Ecto neural progenitor cell (in vitro differentiated cells): ENCODE data around the gene CHCHD6.

ENCODE experiments used
- DNase-seq: peaks from one replicate; pipeline ENCODE4 v3.0.0-alpha.2; 2018; ENCODE audit warnings: low spot score

CHCHD6 gene

GRCh38 chr3:126743350-126743749 lies 39.3 kb downstream of the CHCHD6 start:
- DNase-seq, result no peak

GRCh38 chr3:126743781-126744180 lies 39.7 kb downstream of the CHCHD6 start:
- DNase-seq, result no peak

GRCh38 chr3:126745760-126746394 lies 41.8 kb downstream of the CHCHD6 start:
- DNase-seq, result no peak

DNA sequence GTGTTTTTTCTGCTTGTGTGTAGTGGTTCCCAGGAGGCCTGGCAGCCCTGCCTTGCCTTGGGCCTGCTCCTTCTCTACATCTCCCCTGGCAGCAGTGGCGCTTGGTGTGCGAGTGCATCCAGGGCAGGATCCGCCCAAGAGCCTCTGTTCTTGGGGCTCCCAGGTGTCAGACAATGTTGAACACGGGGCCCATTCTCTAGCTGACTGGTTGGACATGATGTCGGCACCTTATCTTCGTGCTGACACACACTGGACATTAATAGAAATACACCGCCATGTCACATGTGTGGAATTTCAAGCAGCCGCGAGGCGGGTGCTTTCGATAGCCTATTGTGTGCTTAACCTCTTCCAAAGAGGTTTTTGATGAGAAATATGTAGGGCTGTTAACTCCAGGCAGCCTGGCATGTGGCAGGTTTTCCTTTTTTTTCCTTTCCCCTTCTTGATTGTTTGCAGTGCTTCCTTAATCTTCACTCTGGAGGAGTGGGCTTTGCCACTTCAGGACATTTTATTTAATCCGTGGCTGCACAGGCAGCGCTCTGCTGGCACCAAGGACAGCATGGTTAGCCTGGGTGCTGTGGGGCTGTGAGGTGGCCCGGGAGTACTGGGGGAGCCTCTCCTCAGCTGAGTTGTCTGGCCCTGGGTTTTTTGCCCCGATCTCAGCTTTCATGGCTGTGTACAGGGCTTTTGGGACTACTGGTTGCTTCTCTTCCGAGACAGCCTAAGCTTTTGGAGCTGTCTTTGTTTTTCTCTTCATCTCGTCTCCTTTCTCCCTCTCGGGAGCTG lies 42.5 kb downstream of the CHCHD6 start:
- DNase-seq, result no peak

DNA sequence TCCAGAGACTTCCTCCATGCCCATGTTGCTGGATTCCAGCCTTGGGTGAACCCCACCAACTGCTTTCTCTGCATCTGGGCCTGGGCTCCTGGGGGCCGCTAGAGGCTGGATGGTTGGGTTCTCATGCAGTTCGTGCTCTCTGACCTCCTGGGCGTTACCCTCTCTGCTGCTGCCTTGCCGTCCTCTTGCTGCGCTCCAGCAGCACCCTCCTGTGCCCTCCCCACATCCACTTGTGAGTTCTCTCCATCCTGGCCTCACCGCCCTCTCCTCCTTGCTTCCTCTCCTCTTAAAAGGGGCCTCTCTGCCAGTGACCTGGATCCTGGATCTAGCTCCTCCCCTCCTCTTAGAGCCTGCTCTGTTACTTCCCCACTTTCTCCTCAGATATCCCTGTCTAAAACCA lies 43.7 kb downstream of the CHCHD6 start:
- no peak for DNase-seq

GRCh38 chr3:126748701-126749546 lies 44.9 kb downstream of the CHCHD6 start:
- DNase-seq, result no peak

- no peak for DNase-seq
Observed at GRCh38 chr3:126749547-126749875, 45.5 kb downstream of the CHCHD6 start.

DNA sequence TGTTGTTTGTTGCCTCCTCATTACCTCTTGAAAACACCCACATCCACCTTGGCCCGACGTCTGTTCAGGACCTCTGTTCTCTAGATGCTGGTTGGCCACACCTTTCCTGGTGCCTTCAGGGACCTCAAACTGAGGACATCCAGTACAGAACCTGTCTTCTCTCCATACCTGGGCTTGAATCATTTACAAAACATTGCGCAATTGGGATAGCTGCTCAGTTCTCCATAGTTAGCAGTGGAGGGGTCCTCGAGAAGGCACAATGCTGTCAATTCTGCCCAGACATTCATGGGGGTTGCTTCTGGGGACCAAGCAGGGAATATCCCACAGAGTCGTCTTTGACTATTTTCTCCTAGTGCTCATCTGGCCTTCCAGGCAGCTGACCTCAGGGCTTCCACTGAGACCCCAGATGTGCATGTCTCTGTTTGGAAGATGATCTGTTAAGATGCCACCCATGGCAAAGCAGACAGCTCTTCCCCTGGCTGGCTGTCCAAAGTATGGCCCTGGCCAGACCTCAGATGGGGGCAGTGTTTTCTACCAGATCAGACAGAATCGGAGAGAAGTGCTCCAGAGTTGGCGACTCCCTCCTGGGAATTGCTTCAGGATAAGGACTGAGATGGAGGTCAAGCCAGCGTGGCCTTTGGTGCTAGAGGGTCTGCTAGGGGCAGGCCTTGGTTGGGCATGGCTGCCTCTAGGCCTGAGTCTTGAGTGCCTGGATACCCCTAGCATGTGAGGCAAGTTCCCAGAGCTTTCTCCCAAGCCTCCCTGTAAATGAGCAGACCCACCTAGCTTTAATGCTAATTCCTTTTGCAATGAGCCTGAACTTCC lies 46.1 kb downstream of the CHCHD6 start:
- DNase-seq, result peak; percentile 22

- DNase-seq, result no peak
Observed at GRCh38 chr3:126750756-126751121, 46.7 kb downstream of the CHCHD6 start.

- no peak for DNase-seq
Observed at GRCh38 chr3:126751611-126752302, 47.7 kb downstream of the CHCHD6 start.

GRCh38 chr3:126752303-126753190 lies 48.5 kb downstream of the CHCHD6 start:
- peak; percentile 89 for DNase-seq

GRCh38 chr3:126753191-126754160 lies 49.4 kb downstream of the CHCHD6 start:
- DNase-seq, result no peak

GRCh38 chr3:126755866-126756265 lies 51.8 kb downstream of the CHCHD6 start:
- no peak for DNase-seq

DNA sequence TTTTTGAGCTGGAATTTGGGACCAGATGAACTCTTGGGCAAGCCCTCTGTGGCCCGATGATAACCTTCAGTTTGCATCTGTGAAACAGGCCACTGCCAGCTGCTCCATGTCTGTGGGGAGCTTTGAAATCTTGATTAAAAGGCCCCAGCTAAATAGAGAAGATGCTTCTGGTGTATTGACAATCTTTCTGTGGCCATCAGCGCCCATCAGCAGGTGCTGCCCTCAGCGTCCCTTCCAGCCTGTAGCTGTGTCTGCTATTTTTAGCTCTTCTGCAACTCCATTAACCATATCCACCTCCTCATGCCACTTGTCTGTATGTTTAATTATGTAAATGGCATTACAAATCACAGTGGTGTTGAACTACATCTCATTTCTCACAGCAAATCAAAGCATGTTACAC lies 54.0 kb downstream of the CHCHD6 start:
- DNase-seq, result no peak

DNA sequence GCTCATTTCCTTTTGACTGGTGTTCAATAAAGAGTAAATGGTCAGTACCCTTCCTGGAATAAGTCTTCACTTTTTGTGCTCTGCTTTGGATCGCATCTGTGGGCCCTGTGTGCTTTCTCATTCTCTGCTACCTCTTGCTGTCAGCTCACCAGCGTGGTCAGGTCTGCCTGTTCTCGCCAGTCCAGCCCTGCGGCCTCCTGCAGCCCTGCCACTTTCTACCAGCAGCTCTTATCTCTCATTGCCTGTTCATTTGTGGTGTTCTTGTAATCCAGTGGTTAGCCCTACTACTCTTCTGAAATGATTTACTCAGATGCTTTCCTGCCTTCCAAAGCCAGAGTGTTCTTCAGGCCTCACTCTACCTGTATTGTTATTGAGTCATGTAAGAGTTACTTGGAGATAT lies 54.8 kb downstream of the CHCHD6 start:
- DNase-seq, result no peak

DNA sequence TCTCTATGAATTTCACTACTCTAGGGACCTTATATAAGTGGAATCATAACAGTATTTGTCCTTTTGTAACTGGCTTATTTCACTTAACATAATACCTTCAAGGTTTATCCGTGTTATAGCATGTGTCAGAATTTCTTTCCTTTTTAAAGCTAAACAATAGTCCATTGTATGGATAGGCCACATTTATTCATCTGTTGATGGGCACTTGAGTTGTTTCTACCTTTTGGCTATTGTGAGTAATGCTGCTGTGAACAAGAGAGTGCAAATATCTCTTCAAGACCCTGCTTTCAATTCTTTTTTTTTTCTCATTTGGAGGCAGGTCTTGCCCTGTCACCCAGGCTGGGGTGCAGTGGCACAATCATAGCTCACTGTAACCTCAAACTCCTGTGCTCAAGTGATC lies 56.5 kb downstream of the CHCHD6 start:
- no peak for DNase-seq

DNA sequence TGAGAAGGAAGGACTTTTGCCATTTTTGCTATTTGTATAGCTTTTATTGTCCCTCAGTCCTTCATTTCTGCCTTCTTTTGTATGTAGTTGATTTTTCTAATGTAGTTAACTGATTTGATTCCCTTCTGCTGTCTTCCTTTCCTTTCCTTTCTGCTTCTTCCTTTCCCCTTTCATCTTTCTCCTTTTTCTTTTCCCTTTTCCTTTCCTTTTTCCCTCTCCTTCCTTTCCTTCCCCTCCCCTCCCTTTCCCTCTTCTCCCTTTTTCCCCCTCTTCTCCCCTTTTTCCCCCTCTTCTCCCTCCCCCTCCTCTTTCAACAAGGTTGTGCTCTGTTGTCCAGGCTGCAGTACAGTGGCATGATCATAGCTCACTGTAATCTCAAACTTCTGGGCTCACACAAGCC lies 59.0 kb downstream of the CHCHD6 start:
- DNase-seq, result no peak

- DNase-seq, result no peak
Observed at GRCh38 chr3:126765187-126766069, 61.4 kb downstream of the CHCHD6 start.
